Fibroblast of lung (primary cell): Measurements from ENCODE around the gene CFAP119. TPM values are rescaled to one million over a fixed set of nuclear protein-coding genes. Genes with fewer than 3 reads are reported as not detected.

Experiments used
- DNase-seq, 2 donors: peaks; one replicate each; pipeline versions ENCODE4 v3.0.0 to v3.0.0-alpha.2; 2010; ENCODE audit warnings: low read depth in 2 of 2
- H2AFZ ChIP-seq: 2 replicates; pipeline ENCODE4 v1.5.1; 2012; ENCODE audit warnings: low read length, control low read depth, inconsistent platforms
- H3K27ac ChIP-seq: 2 replicates; pipeline ENCODE4 v1.5.1; 2011; ENCODE audit warnings: low read length, control low read depth; ENCODE audit not compliant: insufficient read depth
- H3K27me3 ChIP-seq: 2 replicates; pipeline ENCODE4 v1.5.1; 2011; ENCODE audit warnings: mild to moderate bottlenecking, low read length; ENCODE audit not compliant: control insufficient read depth, insufficient read depth
- H3K36me3 ChIP-seq: 2 replicates; pipeline ENCODE4 v1.5.1; 2011; ENCODE audit warnings: low read length; ENCODE audit not compliant: control insufficient read depth, insufficient read depth
- H3K4me1 ChIP-seq: 2 replicates; pipeline ENCODE4 v1.5.1; 2011; ENCODE audit warnings: low read length; ENCODE audit not compliant: control insufficient read depth, insufficient read depth; ENCODE audit errors: extremely low read depth
- H3K4me2 ChIP-seq: 2 replicates; pipeline ENCODE4 v1.5.1; 2011; ENCODE audit warnings: low read length, control low read depth; ENCODE audit not compliant: insufficient read depth; ENCODE audit errors: extremely low read depth
- H3K4me3 ChIP-seq, 4 experiments: fragments of 200-600 bp in 1 of 4; sonication (generic) in 1 of 4; replicated peaks in 1 of 4; 2 replicates each; pipeline ENCODE4 v1.5.1; 2011 to 2016; ENCODE audit warnings: low read length in 4 of 4, low read depth in 3 of 4, mild to moderate bottlenecking in 3 of 4, control low read depth in 2 of 4, inconsistent platforms in 1 of 4, mixed read lengths in 1 of 4; ENCODE audit not compliant: insufficient read depth in 1 of 4; ENCODE audit errors: control extremely low read depth in 1 of 4
- H3K79me2 ChIP-seq: 2 replicates; pipeline ENCODE4 v1.5.1; 2012; ENCODE audit warnings: mild to moderate bottlenecking, low read length, inconsistent platforms; ENCODE audit not compliant: control insufficient read depth, insufficient read depth
- H3K9ac ChIP-seq: 2 replicates; pipeline ENCODE4 v1.5.1; 2011; ENCODE audit warnings: mild to moderate bottlenecking, low read length, control low read depth; ENCODE audit not compliant: insufficient read depth
- H3K9me3 ChIP-seq: 2 replicates; pipeline ENCODE4 v1.5.1; 2012; ENCODE audit warnings: low read depth, low read length; ENCODE audit not compliant: control insufficient read depth, insufficient read depth
- H4K20me1 ChIP-seq: 2 replicates; pipeline ENCODE4 v1.5.1; 2011; ENCODE audit warnings: low read length; ENCODE audit not compliant: control insufficient read depth, insufficient read depth; ENCODE audit errors: extremely low read depth
- CTCF ChIP-seq, 2 donors: IDR thresholded peaks in 1 of 2; conservative IDR thresholded peaks in 1 of 2; 1 replicate in 1 of 2; 2 replicates in 1 of 2; pipeline ENCODE4 v1.5.1; 2011 to 2012; ENCODE audit warnings: low read length in 2 of 2, control low read depth in 1 of 2, inconsistent platforms in 1 of 2, low read depth in 1 of 2, mild to moderate bottlenecking in 1 of 2
- EZH2 ChIP-seq: IDR thresholded peaks from 2 replicates; pipeline ENCODE4 v1.5.1; 2012; ENCODE audit warnings: low read length, control low read depth, mild to moderate bottlenecking; ENCODE audit errors: missing control alignments
- polyA plus RNA-seq, 2 donors: library from polyadenylated mRNA; depleted of rRNA in 1 of 2; stranded (reverse) in 1 of 2; unstranded in 1 of 2; fragments of >200 nt; gene quantifications; 2 replicates each; pipeline ENCODE4 v1.2.1, GENCODE V29; 2011 to 2012; ENCODE audit warnings: missing spikeins in 1 of 2
- total RNA-seq: library from RNA; depleted of rRNA; stranded (reverse); fragments of >200 nt; gene quantifications from 2 replicates; pipeline ENCODE4 v1.2.1, GENCODE V29; 2014

The CFAP119 gene
- total and polyA plus RNA-seq, 2 donors (not counting 1 experiment from before 2014, with no cell fraction given), result 1.3 to 1.5 TPM

DNA sequence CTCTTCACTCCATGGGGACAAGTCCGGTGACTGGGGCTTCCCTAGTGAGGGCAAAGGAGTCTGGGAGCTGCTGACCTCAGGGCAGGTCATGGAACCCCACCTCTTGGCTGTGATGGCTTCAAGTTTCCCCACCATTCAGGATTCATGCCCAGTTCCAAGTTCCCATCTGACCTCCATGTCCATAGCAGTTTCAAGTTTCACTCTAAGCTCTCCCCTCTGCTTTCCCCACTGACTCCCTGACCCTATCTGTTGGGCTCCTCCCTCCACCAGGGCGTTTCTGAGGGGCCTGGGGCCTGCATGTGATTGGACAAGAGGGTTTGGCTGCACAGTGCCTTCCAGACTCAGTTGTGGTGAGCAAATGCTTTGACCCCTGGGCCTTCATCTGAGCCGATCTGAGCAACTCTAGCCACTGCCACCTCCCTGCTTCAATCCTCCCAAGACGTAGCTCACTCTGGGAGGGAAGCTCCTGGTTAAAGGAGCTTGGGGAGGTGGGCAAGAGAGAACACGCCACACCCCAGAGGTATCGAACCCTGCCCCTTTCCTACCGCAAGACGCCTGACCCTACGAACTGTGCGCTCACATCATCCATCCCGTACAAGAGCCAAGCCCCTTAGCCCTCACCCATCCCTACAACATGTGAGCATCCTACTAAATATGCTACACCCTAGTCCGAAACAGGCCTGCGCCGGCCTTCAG is 16.8 kb upstream of the CFAP119 start:
- DNase-seq, result peak in 1 of 2 donors; percentile 88
- no peaks in the 10 kb centered on the region for H4K20me1 ChIP-seq
- no peak for TF ChIP-seq EZH2
- no peak for TF ChIP-seq CTCF (conservative IDR thresholded peaks at IDR 0.05 in 1 of 2, IDR thresholded peaks at IDR 0.05 in 1 of 2; ENCODE audit: low read depth in 1 of 2, low read length in 2 of 2)
- no peak overlapping the region for H3K27ac ChIP-seq
- H3K27me3 ChIP-seq, result no peaks in the 10 kb centered on the region
- H3K4me3 ChIP-seq, result no peak overlapping the region
- no peak overlapping the region for H3K9ac ChIP-seq
- no peaks in the 10 kb centered on the region for H3K9me3 ChIP-seq
- H3K4me2 ChIP-seq, result no peak overlapping the region
- no peak overlapping the region for H2AFZ ChIP-seq
- H3K4me1 ChIP-seq, result peaks cover 12% of the 10 kb centered on the region
- H3K79me2 ChIP-seq, result no peaks in the 10 kb centered on the region
- H3K36me3 ChIP-seq, result peaks cover 21% of the 10 kb centered on the region

DNA sequence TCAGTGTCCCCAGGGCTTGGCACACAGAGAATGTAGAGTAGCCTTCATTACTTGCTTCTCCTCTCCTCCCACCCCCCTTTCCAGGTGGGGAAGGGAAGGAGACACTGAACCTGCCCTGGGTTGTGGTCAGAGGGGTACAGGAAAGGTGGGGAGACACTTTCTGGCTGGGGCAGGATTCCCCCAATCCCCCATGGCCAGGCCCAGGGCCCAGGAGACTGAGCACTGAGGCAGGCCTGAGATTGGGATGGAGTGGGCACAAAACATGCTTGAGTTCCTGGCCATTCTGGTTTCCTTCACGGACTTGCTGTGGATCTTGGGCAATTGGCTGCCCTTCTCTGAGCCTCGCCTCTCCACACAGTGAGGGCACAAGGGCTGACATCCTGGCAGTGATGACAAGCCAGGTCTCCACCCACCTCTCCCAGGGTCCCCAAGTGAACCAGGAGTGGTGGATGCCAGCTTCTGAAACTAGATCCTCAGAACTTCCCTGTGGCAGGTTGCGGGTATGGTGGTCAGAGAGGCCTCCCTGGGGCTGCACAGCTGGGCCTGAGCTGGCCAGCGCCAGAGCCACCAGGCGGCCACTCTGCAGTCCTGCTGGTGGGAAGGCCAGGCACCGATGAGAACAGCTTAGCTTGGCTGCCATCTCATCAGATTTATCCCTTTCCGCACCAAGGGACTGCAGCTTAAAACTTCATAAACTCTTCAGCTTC is 15.9 kb upstream of the CFAP119 start:
- Histone ChIP-seq H3K4me2 (no peak overlapping the region), H3K9me3 (no peaks in the 10 kb centered on the region), H3K9ac (no peak overlapping the region), H3K79me2 (no peaks in the 10 kb centered on the region), H3K27me3 (no peaks in the 10 kb centered on the region), H3K27ac (no peak overlapping the region), H4K20me1 (no peaks in the 10 kb centered on the region), H3K4me3 (no peak overlapping the region), H3K36me3 (peaks cover 18% of the 10 kb centered on the region), H2AFZ (no peak overlapping the region), H3K4me1 (peaks cover 12% of the 10 kb centered on the region)
- DNase-seq, result no peak
- TF ChIP-seq CTCF (conservative IDR thresholded peaks at IDR 0.05 in 1 of 2, IDR thresholded peaks at IDR 0.05 in 1 of 2; ENCODE audit: low read depth in 1 of 2, low read length in 2 of 2) (no peak), EZH2 (no peak)

GRCh38 chr16:30775392-30776188 is 13.7 kb upstream of the CFAP119 start:
- no peaks in the 10 kb centered on the region for H4K20me1 ChIP-seq
- peaks cover 12% of the 10 kb centered on the region for H3K4me1 ChIP-seq
- H3K4me3 ChIP-seq, result peak overlapping the region; percentile 46 to 85 (median 72)
- no peak overlapping the region for H2AFZ ChIP-seq
- peak; percentile 80 to 82 for DNase-seq
- no peaks in the 10 kb centered on the region for H3K27me3 ChIP-seq
- TF ChIP-seq EZH2 (no peak), CTCF (conservative IDR thresholded peaks at IDR 0.05 in 1 of 2, IDR thresholded peaks at IDR 0.05 in 1 of 2; ENCODE audit: low read depth in 1 of 2, low read length in 2 of 2) (no peak)
- H3K36me3 ChIP-seq, result peaks cover 25% of the 10 kb centered on the region
- peak overlapping the region; percentile 93 for H3K4me2 ChIP-seq
- peak overlapping the region; percentile 77 for H3K27ac ChIP-seq
- H3K9me3 ChIP-seq, result no peaks in the 10 kb centered on the region
- no peaks in the 10 kb centered on the region for H3K79me2 ChIP-seq
- H3K9ac ChIP-seq, result peak overlapping the region; percentile 72
